Neuronal stem cell (in vitro differentiated cells): ENCODE data around the gene GRAMD4.
"Not testable (repeated sequence)": the region's sequence is repeated elsewhere in the genome, so short reads cannot be mapped to it uniquely, and the experiment has no call there.

ENCODE experiments used
- DNase-seq: peaks from one replicate; pipeline ENCODE4 v3.0.0-alpha.2; 2013; ENCODE audit warnings: low spot score
- H2AFZ ChIP-seq: one replicate; pipeline ENCODE4 v1.6.1; 2013; ENCODE audit warnings: mild to moderate bottlenecking, low read length, inconsistent platforms
- H2AK5ac ChIP-seq: 2 replicates; pipeline ENCODE4 v1.6.1; 2013; ENCODE audit warnings: low read depth, mild to moderate bottlenecking, inconsistent platforms, low read length, moderate library complexity, mixed read lengths
- H2BK120ac ChIP-seq: 2 replicates; pipeline ENCODE4 v1.6.1; 2013; ENCODE audit warnings: low read depth, mild to moderate bottlenecking, inconsistent platforms, low read length, moderate library complexity, mixed read lengths
- H2BK12ac ChIP-seq: one replicate; pipeline ENCODE4 v1.6.1; 2013; ENCODE audit warnings: low read length, inconsistent platforms
- H2BK15ac ChIP-seq: 2 replicates; pipeline ENCODE4 v1.6.1; 2013; ENCODE audit warnings: mild to moderate bottlenecking, low read length, inconsistent platforms, mixed read lengths
- H2BK5ac ChIP-seq: one replicate; pipeline ENCODE4 v1.6.1; 2013; ENCODE audit warnings: inconsistent platforms, mild to moderate bottlenecking, low read length, moderate library complexity
- H3K14ac ChIP-seq: one replicate; pipeline ENCODE4 v1.6.1; 2013; ENCODE audit warnings: low read length, inconsistent platforms
- H3K18ac ChIP-seq: 2 replicates; pipeline ENCODE4 v1.6.1; 2013; ENCODE audit warnings: low read length, inconsistent platforms
- H3K23ac ChIP-seq: 2 replicates; pipeline ENCODE4 v1.6.1; 2013; ENCODE audit warnings: low read depth, mild to moderate bottlenecking, mixed read lengths, low read length, inconsistent platforms; ENCODE audit not compliant: poor library complexity
- H3K27ac ChIP-seq: replicated peaks from 3 replicates; pipeline ENCODE4 v1.5.1; 2013; ENCODE audit warnings: low read length, inconsistent platforms
- H3K27me3 ChIP-seq, 3 experiments: 2 replicates each; pipeline ENCODE4 v1.6.1; 2013; ENCODE audit warnings: low read length in 3 of 3, mild to moderate bottlenecking in 2 of 3, inconsistent platforms in 1 of 3, low read depth in 1 of 3, mixed read lengths in 1 of 3, moderate library complexity in 1 of 3; ENCODE audit not compliant: control insufficient read depth in 3 of 3, insufficient read depth in 3 of 3
- H3K36me3 ChIP-seq, 2 donors: replicated peaks in 1 of 2; 2 replicates each; pipeline ENCODE4 v1.6.1; 2013; ENCODE audit warnings: low read length in 2 of 2; ENCODE audit not compliant: control insufficient read depth in 2 of 2, insufficient read depth in 2 of 2
- H3K4ac ChIP-seq: 2 replicates; pipeline ENCODE4 v1.6.1; 2013; ENCODE audit warnings: inconsistent platforms, mild to moderate bottlenecking, low read length, moderate library complexity
- H3K4me1 ChIP-seq, 2 donors: 1 replicate in 1 of 2; 2 replicates in 1 of 2; pipeline ENCODE4 v1.6.1; 2013; ENCODE audit warnings: low read length in 2 of 2, low read depth in 1 of 2; ENCODE audit not compliant: control insufficient read depth in 2 of 2, insufficient read depth in 1 of 2
- H3K4me2 ChIP-seq: one replicate; pipeline ENCODE4 v1.6.1; 2013; ENCODE audit warnings: mild to moderate bottlenecking, low read length, inconsistent platforms; ENCODE audit not compliant: insufficient read depth, poor library complexity, severe bottlenecking
- H3K4me3 ChIP-seq, 2 donors: 2 replicates each; pipeline ENCODE4 v1.5.1; 2013; ENCODE audit warnings: low read length in 2 of 2, mild to moderate bottlenecking in 2 of 2, inconsistent platforms in 1 of 2, moderate library complexity in 1 of 2
- H3K79me1 ChIP-seq: one replicate; pipeline ENCODE4 v1.6.1; 2013; ENCODE audit warnings: low read depth, mild to moderate bottlenecking, inconsistent platforms, low read length, moderate library complexity
- H3K9ac ChIP-seq: one replicate; pipeline ENCODE4 v1.6.1; 2013; ENCODE audit warnings: mild to moderate bottlenecking, low read depth, low read length, inconsistent platforms; ENCODE audit not compliant: poor library complexity
- H3K9me3 ChIP-seq, 2 donors: replicated peaks in 1 of 2; 2 replicates each; pipeline versions ENCODE3 to v1.6.1; 2013; ENCODE audit warnings: low read length in 2 of 2, mild to moderate bottlenecking in 2 of 2, inconsistent platforms in 1 of 2, low read depth in 1 of 2, mixed read lengths in 1 of 2, moderate library complexity in 1 of 2; ENCODE audit not compliant: control insufficient read depth in 2 of 2, insufficient read depth in 1 of 2
- H4K8ac ChIP-seq: one replicate; pipeline ENCODE4 v1.6.1; 2013; ENCODE audit warnings: low read depth, mild to moderate bottlenecking, inconsistent platforms, low read length, moderate library complexity
- H4K91ac ChIP-seq: one replicate; pipeline ENCODE4 v1.6.1; 2013; ENCODE audit warnings: low read length, low read depth, mild to moderate bottlenecking, inconsistent platforms; ENCODE audit not compliant: poor library complexity
- WGBS, 2 donors: extraction: QIAGEN DNeasy Blood & Tissue Kit; methylation state at CpG; one replicate each; pipeline ENCODE4 v1.1.7; 2013; ENCODE audit warnings: missing lambda C conversion rate in 2 of 2, mixed read lengths in 1 of 2; ENCODE audit not compliant: insufficient read length in 2 of 2, insufficient replicate concordance in 1 of 2; ENCODE audit errors: extremely low coverage in 2 of 2; 5-methylcytosine and 5-hydroxymethylcytosine counted together

GRAMD4 gene

DNA sequence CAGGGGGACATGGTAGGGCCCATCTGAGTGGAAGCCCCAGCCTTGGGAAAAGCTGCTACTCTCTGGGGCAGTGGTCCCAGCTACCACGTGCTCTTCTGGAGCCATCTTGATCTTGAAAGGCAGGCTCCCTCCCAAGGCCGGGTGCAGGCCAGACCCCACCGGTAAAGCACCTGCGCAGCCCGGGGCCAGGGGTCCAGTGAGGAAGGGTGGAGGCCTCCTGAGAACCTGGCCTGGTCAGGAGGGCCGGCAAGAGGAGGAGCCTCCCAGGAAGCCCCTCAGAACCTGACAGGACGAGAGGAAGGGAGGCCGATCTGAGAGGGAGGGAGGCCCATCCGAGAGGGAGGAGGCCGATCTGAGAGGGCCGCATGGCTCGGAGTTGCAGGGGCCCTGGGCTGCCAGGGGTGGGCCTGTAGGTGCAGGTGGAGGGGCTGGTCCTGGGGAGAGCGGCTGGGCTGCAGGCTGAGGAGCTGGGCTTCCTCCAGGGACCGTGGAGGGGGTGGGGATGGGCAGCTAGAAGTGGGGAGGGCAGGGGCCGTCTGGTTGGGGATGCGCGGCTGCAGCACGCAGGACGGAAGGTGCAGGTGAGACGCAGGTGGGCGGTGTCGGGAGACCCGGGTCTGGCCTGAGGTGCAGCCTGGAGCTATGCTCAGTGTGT, 529 bp downstream of the GRAMD4 start:
- peak overlapping the region; percentile 82 for H2BK5ac ChIP-seq
- H3K27me3 ChIP-seq, result no peaks in the 10 kb centered on the region
- no peak overlapping the region for H4K8ac ChIP-seq
- peak overlapping the region in 1 of 2 donors; percentile 39 for H3K4me3 ChIP-seq
- H3K36me3 ChIP-seq, result no peaks in the 10 kb centered on the region
- H2BK12ac ChIP-seq, result peak overlapping the region; percentile 63
- no peak overlapping the region for H3K27ac ChIP-seq
- no peak overlapping the region for H3K4me2 ChIP-seq
- H3K18ac ChIP-seq, result peak overlapping the region; percentile 92
- peaks cover 5% of the 10 kb centered on the region for H3K79me1 ChIP-seq
- DNase-seq, result no peak
- peak overlapping the region; percentile 87 for H2BK120ac ChIP-seq
- H3K14ac ChIP-seq, result peak overlapping the region; percentile 82
- H2AK5ac ChIP-seq, result peak overlapping the region; percentile 96
- peaks cover 0 to 1% of the 10 kb centered on the region in 2 donors for H3K9me3 ChIP-seq
- no peak overlapping the region for H4K91ac ChIP-seq
- no peak overlapping the region for H3K23ac ChIP-seq
- H2BK15ac ChIP-seq, result peak overlapping the region; percentile 93
- WGBS, 2 donors, result no CpG with 5 or more reads among the region's 23 CpGs
- H3K9ac ChIP-seq, result peak overlapping the region; percentile 70
- no peak overlapping the region for H3K4ac ChIP-seq
- H3K4me1 ChIP-seq, result peaks cover 14 to 15% of the 10 kb centered on the region in 2 donors
- H2AFZ ChIP-seq, result no peak overlapping the region

DNA sequence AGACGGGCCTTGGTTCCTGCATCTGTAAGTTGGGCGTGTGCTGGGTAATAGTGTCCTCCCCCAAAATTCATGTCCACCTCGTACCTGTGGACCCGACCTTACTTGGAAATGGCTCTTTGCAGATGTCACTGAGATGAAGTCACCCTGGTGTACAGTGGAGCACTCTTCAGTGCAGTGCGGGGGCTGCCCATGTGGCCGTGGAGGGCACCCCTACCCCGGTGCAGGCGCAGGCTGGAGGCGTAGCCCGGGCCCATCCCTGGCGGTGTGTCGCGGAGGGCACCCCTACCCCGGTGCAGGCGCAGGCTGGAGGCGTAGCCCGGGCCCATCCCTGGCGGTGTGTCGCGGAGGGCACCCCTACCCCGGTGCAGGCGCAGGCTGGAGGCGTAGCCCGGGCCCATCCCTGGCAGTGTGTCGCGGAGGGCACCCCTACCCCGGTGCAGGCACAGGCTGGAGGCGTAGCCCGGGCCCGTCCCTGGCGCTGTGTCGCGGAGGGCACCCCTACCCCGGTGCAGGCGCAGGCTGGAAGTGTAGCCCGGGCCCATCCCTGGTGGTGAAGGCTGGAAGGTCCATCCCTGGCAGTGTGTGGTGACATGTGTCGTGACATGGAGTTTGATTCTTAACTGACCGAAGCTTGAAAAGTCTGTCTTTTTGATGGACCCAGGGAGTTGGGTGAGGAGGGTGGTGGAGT, 1.2 kb downstream of the GRAMD4 start:
- peak overlapping the region; percentile 70 for H3K9ac ChIP-seq
- H3K18ac ChIP-seq, result peak overlapping the region; percentile 89
- peaks cover 14 to 15% of the 10 kb centered on the region in 2 donors for H3K4me1 ChIP-seq
- peak overlapping the region; percentile 96 for H2AK5ac ChIP-seq
- not testable (repeated sequence) for H3K36me3 ChIP-seq, H2BK15ac ChIP-seq, H3K27ac ChIP-seq, H2BK5ac ChIP-seq, H3K79me1 ChIP-seq, H3K27me3 ChIP-seq, H2AFZ ChIP-seq, DNase-seq, H2BK120ac ChIP-seq, H4K8ac ChIP-seq, H3K9me3 ChIP-seq, H3K4me2 ChIP-seq
- H4K91ac ChIP-seq, result peak overlapping the region; percentile 85
- peak overlapping the region; percentile 38 for H3K14ac ChIP-seq
- no CpG with 5 or more reads among the region's 38 CpGs for WGBS, 2 donors
- peak overlapping the region; percentile 80 for H3K23ac ChIP-seq
- peak overlapping the region; percentile 66 for H3K4ac ChIP-seq
- peak overlapping the region in 1 of 2 donors; percentile 47 for H3K4me3 ChIP-seq
- peak overlapping the region; percentile 90 for H2BK12ac ChIP-seq

- DNase-seq, result no peak
- no peaks in the 10 kb centered on the region for H3K27me3 ChIP-seq
- H2BK120ac ChIP-seq, result peak overlapping the region; percentile 61
- H3K27ac ChIP-seq, result peak overlapping the region; percentile 31
- H3K36me3 ChIP-seq, result no peaks in the 10 kb centered on the region
- H3K4me2 ChIP-seq, result peak overlapping the region; percentile 18
- no peak overlapping the region for H3K4me3 ChIP-seq
- H3K79me1 ChIP-seq, result peaks cover 9% of the 10 kb centered on the region
- no peak overlapping the region for H4K8ac ChIP-seq
- peak overlapping the region; percentile 88 for H2AK5ac ChIP-seq
- no peak overlapping the region for H2BK5ac ChIP-seq
- H3K14ac ChIP-seq, result peak overlapping the region; percentile 38
- H3K9ac ChIP-seq, result no peak overlapping the region
- peak overlapping the region; percentile 89 for H3K18ac ChIP-seq
- peak overlapping the region; percentile 22 for H2BK12ac ChIP-seq
- H3K23ac ChIP-seq, result peak overlapping the region; percentile 80
- peak overlapping the region; percentile 85 for H4K91ac ChIP-seq
- H3K4ac ChIP-seq, result peak overlapping the region; percentile 66
- no CpG with 5 or more reads among the region's 14 CpGs for WGBS, 2 donors
- peak overlapping the region; percentile 21 for H2AFZ ChIP-seq
- no peak overlapping the region for H2BK15ac ChIP-seq
- H3K9me3 ChIP-seq, result peaks cover 0 to 5% of the 10 kb centered on the region in 2 donors
- peaks cover 15 to 16% of the 10 kb centered on the region in 2 donors for H3K4me1 ChIP-seq
These were observed 1.9 kb downstream of the GRAMD4 start for GRCh38 chr22:46622081-46622521.
